Measurements from ENCODE around the gene CD48.
A peak's percentile ranks its signal among the peaks of the same experiment; 100 is the strongest.

CD48 gene, protein sequence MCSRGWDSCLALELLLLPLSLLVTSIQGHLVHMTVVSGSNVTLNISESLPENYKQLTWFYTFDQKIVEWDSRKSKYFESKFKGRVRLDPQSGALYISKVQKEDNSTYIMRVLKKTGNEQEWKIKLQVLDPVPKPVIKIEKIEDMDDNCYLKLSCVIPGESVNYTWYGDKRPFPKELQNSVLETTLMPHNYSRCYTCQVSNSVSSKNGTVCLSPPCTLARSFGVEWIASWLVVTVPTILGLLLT

DNA sequence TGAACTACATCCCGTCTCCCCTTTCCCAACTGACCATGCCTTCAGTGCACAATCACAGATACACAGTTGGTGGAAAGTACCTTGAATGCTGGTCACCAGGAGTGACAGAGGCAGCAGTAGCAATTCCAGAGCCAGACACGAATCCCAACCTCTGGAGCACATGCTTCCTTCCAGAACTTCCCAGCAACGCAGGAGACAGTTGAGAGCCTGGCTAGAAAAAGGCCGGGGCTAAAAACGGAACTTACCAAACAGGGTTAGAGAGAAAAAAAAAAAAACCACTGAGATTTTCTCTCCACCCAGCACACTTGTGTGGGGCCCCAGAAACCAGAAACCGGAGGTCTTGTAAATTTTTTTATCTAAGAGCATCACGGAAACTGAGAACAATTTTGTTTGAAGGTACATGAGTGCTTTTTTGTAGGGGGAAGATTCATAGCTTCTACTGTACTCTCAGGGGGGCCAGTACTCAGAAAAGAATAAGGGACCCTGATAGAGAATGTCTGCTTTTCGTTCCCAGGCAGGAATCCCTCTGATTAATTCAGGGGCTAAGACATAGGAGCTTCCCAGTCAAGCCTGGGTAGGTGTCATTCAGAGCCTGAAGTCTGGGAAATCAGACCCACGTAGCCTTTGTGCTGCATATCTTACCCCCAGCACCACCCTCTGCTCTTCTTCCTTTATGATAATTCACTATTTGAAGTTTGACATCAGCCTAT lies at the start of gene CD48:
CD48 (minus strand) TSS at position 221 of the 710 bp plus-strand sequence; CDS start at position 162, 59 bp downstream.
- DNase-seq: peak; percentile 70 to 84

DNA sequence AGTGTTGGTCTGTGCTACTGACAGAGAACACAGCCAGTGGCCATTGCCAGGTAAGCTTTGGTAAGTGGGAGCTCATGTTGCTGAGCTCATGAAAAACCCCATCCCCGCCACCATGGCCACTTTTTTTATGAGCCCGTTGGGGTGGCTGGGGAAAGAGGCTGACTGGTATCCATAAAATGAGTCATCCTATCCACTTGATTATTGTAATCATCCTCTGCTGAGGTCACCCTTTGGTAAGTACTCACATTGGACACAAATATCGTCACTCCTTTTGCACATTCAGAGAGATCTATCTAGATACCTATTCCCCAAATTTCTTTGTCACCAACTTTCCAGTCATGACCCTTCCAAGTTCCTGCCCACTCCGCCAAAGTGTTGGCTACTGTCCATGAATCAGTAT lies 49.4 kb upstream of the CD48 start:
- no peak for DNase-seq

DNA sequence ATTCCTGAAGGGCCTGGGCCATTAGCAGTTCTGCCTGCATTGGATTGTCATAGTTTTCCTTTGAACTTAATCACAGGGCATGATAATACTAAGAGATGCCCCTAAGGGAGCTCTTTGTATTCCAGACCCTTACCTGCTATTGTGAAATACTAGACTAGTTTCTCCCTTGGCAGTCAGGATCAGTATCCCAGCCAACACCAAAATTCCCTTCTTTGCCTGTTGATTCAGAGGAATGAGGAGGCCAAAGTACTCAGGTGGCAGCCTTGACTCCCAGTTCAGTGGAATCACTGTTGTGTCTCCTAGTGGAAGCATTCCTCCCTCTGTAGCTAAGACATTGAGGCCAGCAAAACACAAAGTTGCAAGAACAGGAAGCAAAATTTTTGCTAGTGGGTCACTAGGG lies 48.1 kb upstream of the CD48 start:
- no peak for DNase-seq

DNA sequence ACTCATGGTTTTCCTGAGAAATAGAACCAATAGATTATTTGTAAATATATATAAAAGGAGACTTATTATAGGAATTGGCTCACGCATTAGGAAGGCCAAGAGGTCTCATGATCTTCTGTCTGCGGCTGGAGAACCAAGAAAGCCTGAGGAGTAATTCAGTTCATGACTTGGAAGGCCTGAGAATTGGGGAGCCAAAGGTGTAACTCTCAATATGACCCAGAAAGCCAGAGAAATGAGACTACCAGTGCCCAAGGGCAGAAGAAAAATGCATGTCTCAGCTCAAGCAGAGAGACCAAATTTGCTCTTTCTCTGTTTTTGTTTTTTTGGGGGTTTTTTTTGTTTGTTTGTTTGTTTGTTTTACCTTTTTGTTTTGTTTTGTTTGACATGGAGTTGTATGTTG lies 46.9 kb upstream of the CD48 start:
- no peak for DNase-seq

DNA sequence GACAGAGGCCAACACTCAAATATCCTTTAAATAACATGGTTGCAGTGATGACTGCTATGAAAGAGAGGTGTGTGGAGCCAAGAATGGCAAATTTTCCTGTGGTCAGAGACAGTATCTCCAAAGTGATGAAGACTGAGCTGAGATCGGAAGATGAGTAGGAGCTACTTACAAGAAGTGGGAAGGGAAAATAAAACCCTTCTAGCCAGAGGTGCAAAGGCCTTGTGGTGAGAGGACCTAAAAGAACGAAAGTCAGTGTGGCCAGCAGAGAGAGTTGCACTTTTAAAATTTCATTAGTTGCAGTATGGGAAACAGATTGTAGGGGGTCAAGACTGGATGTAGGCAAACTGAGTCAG lies 45.2 kb upstream of the CD48 start:
- DNase-seq: peak in 1 of 2 donors; percentile 29

GRCh38 chr1:160755911-160756848 lies 44.6 kb upstream of the CD48 start:
- peak; percentile 38 to 65 for DNase-seq

- DNase-seq: no peak
Measured at GRCh38 chr1:160755461-160755860, 43.8 kb upstream of the CD48 start.

GRCh38 chr1:160753594-160753993 lies 42.0 kb upstream of the CD48 start:
- no peak for DNase-seq

DNA sequence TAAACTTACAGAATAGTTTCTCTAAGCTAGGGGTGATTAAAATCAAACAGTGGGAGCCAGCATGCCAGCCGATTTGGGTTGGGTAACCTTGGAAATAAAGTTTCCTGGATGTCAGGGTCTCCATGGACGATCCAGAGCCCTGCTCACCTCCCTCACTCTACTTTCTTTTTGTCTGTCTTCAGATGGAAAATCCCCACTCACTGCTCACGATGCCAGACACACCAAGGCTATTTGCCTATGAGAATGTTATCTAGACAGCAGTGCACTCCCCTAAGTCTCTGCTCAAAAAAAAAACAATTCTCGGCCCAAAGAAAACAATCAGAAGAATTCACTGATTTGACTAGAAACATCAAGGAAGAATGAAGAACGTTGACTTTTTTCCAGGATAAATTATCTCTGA lies 41.3 kb upstream of the CD48 start:
- no peak for DNase-seq

- DNase-seq: no peak
Measured at GRCh38 chr1:160752406-160752805, 40.8 kb upstream of the CD48 start.

DNA sequence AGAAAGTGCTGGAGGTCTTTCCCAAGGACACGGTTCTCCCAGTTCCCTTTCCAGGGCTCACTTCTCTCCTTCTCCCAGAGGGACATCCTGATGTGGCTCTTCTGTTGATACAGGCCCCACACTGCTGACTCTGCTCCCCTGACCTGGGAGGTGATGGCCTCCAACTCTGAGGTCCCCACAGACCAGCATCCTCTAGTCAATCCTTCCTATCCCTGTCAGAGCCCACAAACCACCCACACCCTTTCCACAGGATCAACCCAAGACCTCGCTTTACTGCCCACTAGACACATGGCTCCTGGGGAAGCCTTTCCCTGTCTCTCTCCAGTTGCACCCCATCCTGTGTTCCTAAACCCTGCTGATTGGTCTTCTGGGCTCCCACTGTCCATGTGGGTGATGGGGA lies 39.0 kb upstream of the CD48 start:
- no peak for DNase-seq

- DNase-seq: no peak
Measured at GRCh38 chr1:160748878-160749269, 37.3 kb upstream of the CD48 start.

DNA sequence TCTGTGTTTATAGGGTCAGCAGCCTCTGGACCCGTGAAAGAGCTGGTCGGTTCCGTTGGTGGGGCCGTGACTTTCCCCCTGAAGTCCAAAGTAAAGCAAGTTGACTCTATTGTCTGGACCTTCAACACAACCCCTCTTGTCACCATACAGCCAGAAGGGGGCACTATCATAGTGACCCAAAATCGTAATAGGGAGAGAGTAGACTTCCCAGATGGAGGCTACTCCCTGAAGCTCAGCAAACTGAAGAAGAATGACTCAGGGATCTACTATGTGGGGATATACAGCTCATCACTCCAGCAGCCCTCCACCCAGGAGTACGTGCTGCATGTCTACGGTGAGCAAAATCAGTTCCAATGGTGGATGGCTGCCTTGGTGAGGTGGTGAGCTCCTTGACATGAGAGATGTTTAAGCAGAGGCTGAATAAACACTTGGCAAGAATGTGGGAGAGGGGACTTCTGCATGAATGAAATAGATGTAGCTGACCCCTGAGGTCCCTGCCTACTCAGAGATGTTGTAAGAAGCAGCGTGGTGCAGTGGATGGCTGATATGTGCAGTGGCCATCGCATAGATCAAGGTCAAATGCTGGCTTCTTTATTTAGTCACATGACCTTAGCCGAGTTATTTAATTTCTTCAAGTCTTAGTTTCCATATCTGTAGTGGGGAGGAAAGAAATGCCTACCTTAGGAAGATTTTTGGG lies 36.7 kb upstream of the CD48 start:
- no peak for DNase-seq

GRCh38 chr1:160747717-160748116 lies 36.1 kb upstream of the CD48 start:
- no peak for DNase-seq

- no peak for DNase-seq
Measured at GRCh38 chr1:160746836-160747500, 35.3 kb upstream of the CD48 start.

- DNase-seq: no peak
Measured at GRCh38 chr1:160745551-160745950, 33.9 kb upstream of the CD48 start.

GRCh38 chr1:160744852-160745520 lies 33.4 kb upstream of the CD48 start:
- no peak for DNase-seq

DNA sequence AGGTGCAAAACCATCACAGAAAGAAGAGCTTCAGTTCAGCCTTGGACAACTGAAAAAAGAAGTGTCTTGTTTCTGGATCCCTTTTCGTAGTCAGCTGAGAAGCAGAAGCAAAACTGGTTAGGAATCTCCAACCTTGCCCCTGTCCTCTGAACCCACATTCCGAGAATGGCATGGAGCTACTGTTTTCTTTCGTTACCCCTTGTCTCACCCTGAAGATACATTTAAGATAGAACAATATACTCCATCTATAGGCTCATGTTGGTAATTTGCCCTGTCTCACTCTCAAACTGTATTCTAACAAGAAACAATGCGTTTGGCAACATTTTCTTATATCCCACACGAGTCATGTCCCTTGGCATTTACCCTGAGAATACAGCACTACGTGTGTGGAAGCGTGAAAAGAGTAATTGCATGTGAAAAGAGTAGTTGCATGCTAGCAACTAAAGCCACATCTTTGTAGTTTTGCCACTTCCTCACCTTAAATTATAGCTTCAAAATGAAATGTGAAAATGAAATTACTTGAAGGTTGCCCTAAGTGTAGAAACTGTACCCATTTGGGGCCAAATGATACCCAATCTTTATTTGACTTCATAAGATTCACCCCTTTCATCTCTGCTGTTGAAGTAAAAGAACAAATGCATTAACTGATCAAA lies 32.7 kb upstream of the CD48 start:
- peak in 1 of 2 donors; percentile 53 for DNase-seq

- no peak for DNase-seq
Measured at GRCh38 chr1:160743266-160743665, 31.6 kb upstream of the CD48 start.

- peak; percentile 26 to 47 for DNase-seq
Measured at GRCh38 chr1:160742428-160743127, 31.0 kb upstream of the CD48 start.
